Measurements from ENCODE around the gene AVL9. TPM values are rescaled to one million over a fixed set of nuclear protein-coding genes. Genes with fewer than 3 reads are reported as not detected.

Gene AVL9
- total and polyA plus RNA-seq, 2 of the 13 experiments (the other 11 are each of a cell fraction or from before 2014, with no cell fraction given): 29.9 to 48.0 TPM

DNA sequence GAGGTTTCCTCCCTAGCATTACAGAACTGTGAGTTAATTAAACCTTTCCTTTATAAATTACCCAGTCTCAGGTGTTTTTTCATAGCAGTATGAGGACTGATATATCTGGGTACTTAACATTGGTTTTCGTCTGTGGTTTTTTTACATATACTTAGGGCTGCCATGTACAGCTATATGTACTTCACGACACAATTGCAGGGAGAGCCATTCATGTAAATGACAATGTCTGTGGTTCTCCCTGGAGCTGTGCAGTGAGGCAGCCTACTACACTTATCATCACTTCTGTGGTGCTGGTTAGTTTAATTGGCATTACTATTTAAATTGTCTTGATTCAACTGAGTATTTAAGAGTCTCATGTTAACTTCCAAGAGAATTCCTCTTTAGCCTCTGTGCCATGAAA is 40.7 kb downstream of the AVL9 start (continued):
- TF ChIP-seq, protein P1, sequence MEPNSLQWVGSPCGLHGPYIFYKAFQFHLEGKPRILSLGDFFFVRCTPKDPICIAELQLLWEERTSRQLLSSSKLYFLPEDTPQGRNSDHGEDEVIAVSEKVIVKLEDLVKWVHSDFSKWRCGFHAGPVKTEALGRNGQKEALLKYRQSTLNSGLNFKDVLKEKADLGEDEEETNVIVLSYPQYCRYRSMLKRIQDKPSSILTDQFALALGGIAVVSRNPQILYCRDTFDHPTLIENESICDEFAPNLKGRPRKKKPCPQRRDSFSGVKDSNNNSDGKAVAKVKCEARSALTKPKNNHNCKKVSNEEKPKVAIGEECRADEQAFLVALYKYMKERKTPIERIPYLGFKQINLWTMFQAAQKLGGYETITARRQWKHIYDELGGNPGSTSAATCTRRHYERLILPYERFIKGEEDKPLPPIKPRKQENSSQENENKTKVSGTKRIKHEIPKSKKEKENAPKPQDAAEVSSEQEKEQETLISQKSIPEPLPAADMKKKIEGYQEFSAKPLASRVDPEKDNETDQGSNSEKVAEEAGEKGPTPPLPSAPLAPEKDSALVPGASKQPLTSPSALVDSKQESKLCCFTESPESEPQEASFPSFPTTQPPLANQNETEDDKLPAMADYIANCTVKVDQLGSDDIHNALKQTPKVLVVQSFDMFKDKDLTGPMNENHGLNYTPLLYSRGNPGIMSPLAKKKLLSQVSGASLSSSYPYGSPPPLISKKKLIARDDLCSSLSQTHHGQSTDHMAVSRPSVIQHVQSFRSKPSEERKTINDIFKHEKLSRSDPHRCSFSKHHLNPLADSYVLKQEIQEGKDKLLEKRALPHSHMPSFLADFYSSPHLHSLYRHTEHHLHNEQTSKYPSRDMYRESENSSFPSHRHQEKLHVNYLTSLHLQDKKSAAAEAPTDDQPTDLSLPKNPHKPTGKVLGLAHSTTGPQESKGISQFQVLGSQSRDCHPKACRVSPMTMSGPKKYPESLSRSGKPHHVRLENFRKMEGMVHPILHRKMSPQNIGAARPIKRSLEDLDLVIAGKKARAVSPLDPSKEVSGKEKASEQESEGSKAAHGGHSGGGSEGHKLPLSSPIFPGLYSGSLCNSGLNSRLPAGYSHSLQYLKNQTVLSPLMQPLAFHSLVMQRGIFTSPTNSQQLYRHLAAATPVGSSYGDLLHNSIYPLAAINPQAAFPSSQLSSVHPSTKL (CRISPR knock-in tag; IDR thresholded peaks at IDR 0.05): no peak
- TF ChIP-seq ZNF136 (CRISPR knock-in tag; IDR thresholded peaks at IDR 0.05; ENCODE audit: low read depth) (no peak), TBX2 (CRISPR knock-in tag; IDR thresholded peaks at IDR 0.05; ENCODE audit: borderline replicate concordance) (no peak), ZNF660 (CRISPR knock-in tag; IDR thresholded peaks at IDR 0.05; ENCODE audit: borderline replicate concordance, low read depth) (no peak), HOXA9 (CRISPR knock-in tag; IDR thresholded peaks at IDR 0.05; ENCODE audit: borderline replicate concordance) (no peak)
- TF ChIP-seq, protein P2, sequence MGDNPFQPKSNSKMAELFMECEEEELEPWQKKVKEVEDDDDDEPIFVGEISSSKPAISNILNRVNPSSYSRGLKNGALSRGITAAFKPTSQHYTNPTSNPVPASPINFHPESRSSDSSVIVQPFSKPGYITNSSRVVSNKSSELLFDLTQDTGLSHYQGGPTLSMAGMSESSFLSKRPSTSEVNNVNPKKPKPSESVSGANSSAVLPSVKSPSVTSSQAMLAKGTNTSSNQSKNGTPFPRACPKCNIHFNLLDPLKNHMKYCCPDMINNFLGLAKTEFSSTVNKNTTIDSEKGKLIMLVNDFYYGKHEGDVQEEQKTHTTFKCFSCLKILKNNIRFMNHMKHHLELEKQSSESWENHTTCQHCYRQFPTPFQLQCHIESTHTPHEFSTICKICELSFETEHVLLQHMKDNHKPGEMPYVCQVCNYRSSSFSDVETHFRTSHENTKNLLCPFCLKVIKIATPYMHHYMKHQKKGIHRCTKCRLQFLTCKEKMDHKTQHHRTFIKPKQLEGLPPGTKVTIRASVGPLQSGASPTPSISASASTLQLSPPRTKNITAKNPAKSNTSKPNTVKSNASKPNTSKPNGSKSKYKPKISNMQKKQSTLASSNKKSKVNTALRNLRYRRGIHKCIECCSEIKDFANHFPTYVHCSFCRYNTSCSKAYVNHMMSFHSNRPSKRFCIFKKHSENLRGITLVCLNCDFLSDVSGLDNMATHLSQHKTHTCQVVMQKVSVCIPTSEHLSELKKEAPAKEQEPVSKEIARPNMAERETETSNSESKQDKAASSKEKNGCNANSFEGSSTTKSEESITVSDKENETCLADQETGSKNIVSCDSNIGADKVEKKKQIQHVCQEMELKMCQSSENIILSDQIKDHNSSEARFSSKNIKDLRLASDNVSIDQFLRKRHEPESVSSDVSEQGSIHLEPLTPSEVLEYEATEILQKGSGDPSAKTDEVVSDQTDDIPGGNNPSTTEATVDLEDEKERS (CRISPR knock-in tag; IDR thresholded peaks at IDR 0.05): no peak

Measured in HepG2 (cell line).